Measurements from ENCODE around the gene VWA5B2. TPM values are rescaled to one million over a fixed set of nuclear protein-coding genes. Genes with fewer than 3 reads are reported as not detected.

VWA5B2 gene
- total and polyA plus RNA-seq, 9 of the 15 experiments (the other 6 are each of a cell fraction or from before 2014, with no cell fraction given): 0.04 TPM; not detected in 8

- TF ChIP-seq REST (IDR thresholded peaks at IDR 0.05; ENCODE audit: borderline replicate concordance): peak; percentile 54
- TF ChIP-seq REST (CRISPR knock-in tag; IDR thresholded peaks at IDR 0.05; ENCODE audit: low read depth): no peak
- TF ChIP-seq SMC3 (conservative IDR thresholded peaks at IDR 0.05; ENCODE audit: insufficient read depth, low read depth, low read length): peak; percentile 66; the same call in 1 of the 2 replicates
- 0 out of 2 replicates have a peak, but pooled peaks have one; percentile 26 for TF ChIP-seq LCOR (CRISPR knock-in tag; IDR thresholded peaks at IDR 0.05)
- no peak for TF ChIP-seq STAT6 (CRISPR knock-in tag; IDR thresholded peaks at IDR 0.05)
- peak; percentile 76 for TF ChIP-seq CTCFL (IDR thresholded peaks at IDR 0.05; ENCODE audit: borderline replicate concordance, insufficient read depth, low read depth, low read length, poor library complexity, severe bottlenecking)
- TF ChIP-seq, protein P1, sequence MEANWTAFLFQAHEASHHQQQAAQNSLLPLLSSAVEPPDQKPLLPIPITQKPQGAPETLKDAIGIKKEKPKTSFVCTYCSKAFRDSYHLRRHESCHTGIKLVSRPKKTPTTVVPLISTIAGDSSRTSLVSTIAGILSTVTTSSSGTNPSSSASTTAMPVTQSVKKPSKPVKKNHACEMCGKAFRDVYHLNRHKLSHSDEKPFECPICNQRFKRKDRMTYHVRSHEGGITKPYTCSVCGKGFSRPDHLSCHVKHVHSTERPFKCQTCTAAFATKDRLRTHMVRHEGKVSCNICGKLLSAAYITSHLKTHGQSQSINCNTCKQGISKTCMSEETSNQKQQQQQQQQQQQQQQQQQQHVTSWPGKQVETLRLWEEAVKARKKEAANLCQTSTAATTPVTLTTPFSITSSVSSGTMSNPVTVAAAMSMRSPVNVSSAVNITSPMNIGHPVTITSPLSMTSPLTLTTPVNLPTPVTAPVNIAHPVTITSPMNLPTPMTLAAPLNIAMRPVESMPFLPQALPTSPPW (CRISPR knock-in tag; IDR thresholded peaks at IDR 0.05): peak; percentile 5; the same call in 1 of the 2 replicates
Measured at GRCh38 chr3:184250167-184250828, 20.9 kb downstream of the VWA5B2 start (continued).

Data from K562 (cell line).